Loucy (cell line): ENCODE measurements around the gene TPST2.

Experiments used
- H2AFZ ChIP-seq: fragments of 200-600 bp; sonication (generic); 2 replicates; pipeline ENCODE4 v1.6.0; 2016; ENCODE audit warnings: antibody characterized with exemption, mild to moderate bottlenecking, low read length, moderate library complexity
- H3F3A ChIP-seq: fragments of 200-600 bp; 2 replicates; pipeline ENCODE4 v1.6.0; 2016; ENCODE audit warnings: antibody characterized with exemption, low read depth, mild to moderate bottlenecking
- H3K27me3 ChIP-seq: fragments of 200-600 bp; sonication (generic); 2 replicates; pipeline ENCODE4 v1.6.1; 2014; ENCODE audit warnings: low read length, mild to moderate bottlenecking; ENCODE audit not compliant: insufficient read depth, poor library complexity, severe bottlenecking
- H3K36me3 ChIP-seq: fragments of 200-600 bp; sonication (generic); 2 replicates; pipeline ENCODE4 v1.6.1; 2016; ENCODE audit warnings: low read length; ENCODE audit not compliant: insufficient read depth
- H3K4me1 ChIP-seq: fragments of 200-600 bp; sonication (generic); 2 replicates; pipeline ENCODE4 v1.5.1; 2014; ENCODE audit warnings: low read length, mild to moderate bottlenecking; ENCODE audit not compliant: insufficient read depth, poor library complexity, severe bottlenecking
- H3K4me2 ChIP-seq: fragments of 200-600 bp; sonication (generic); 2 replicates; pipeline ENCODE4 v1.6.0; 2014; ENCODE audit warnings: antibody characterized with exemption, low read length, low read depth, mild to moderate bottlenecking; ENCODE audit not compliant: poor library complexity, severe bottlenecking
- H3K4me3 ChIP-seq: fragments of 200-600 bp; sonication (generic); 2 replicates; pipeline ENCODE4 v1.5.1; 2014; ENCODE audit warnings: low read length, mild to moderate bottlenecking, mixed read lengths; ENCODE audit not compliant: poor library complexity, severe bottlenecking
- H3K79me2 ChIP-seq: fragments of 200-600 bp; sonication (generic); 2 replicates; pipeline ENCODE4 v1.6.1; 2014; ENCODE audit warnings: low read length; ENCODE audit not compliant: insufficient read depth
- H3K9ac ChIP-seq: fragments of 200-600 bp; sonication (generic); 2 replicates; pipeline ENCODE4 v1.6.0; 2014; ENCODE audit warnings: mild to moderate bottlenecking, low read depth, low read length, moderate library complexity; ENCODE audit not compliant: poor library complexity, severe bottlenecking
- H3K9me2 ChIP-seq: fragments of 200-600 bp; sonication (generic); replicated peaks from 2 replicates; pipeline ENCODE4 v1.6.1; 2016; ENCODE audit warnings: low read depth, low read length, mixed read lengths
- H3K9me3 ChIP-seq: fragments of 200-600 bp; sonication (generic); 2 replicates; pipeline ENCODE4 v1.6.1; 2014; ENCODE audit warnings: mild to moderate bottlenecking, antibody characterized with exemption, low read length, low read depth; ENCODE audit not compliant: insufficient read depth
- H4K20me1 ChIP-seq: fragments of 200-600 bp; sonication (generic); 2 replicates; pipeline ENCODE4 v1.6.0; 2014; ENCODE audit warnings: antibody characterized with exemption, low read length, mild to moderate bottlenecking; ENCODE audit not compliant: insufficient read depth, poor library complexity, severe bottlenecking
- CTCF ChIP-seq: fragments of 200-600 bp; sonication (generic); conservative IDR thresholded peaks from 2 replicates; pipeline ENCODE4 v1.5.1; 2014; ENCODE audit warnings: mild to moderate bottlenecking, antibody characterized with exemption, low read length
- EZH2phosphoT487 ChIP-seq: fragments of 200-600 bp; IDR thresholded peaks from 2 replicates; pipeline ENCODE4 v1.6.1; 2018; ENCODE audit warnings: antibody characterized with exemption, mild to moderate bottlenecking, moderate library complexity, borderline replicate concordance

TPST2 gene

GRCh38 chr22:26487996-26488395 lies 101.9 kb downstream of the TPST2 start:
- H3K9me2 ChIP-seq, result no peaks in the 10 kb centered on the region
- no peak overlapping the region for H3K4me3 ChIP-seq
- H3K9me3 ChIP-seq, result no peaks in the 10 kb centered on the region
- no peak overlapping the region for H3K9ac ChIP-seq
- H3K4me1 ChIP-seq, result peaks cover 28% of the 10 kb centered on the region
- H3K79me2 ChIP-seq, result peaks cover 32% of the 10 kb centered on the region
- no peaks in the 10 kb centered on the region for H4K20me1 ChIP-seq
- H3F3A ChIP-seq, result no peaks in the 10 kb centered on the region
- H3K27me3 ChIP-seq, result no peaks in the 10 kb centered on the region
- peaks cover 49% of the 10 kb centered on the region; the same call in 1 of the 2 replicates for H3K36me3 ChIP-seq
- no peak overlapping the region for H3K4me2 ChIP-seq
- TF ChIP-seq EZH2phosphoT487 (no peak), CTCF (no peak)
- H2AFZ ChIP-seq, result no peak overlapping the region

GRCh38 chr22:26486394-26486793 lies 103.5 kb downstream of the TPST2 start:
- Histone ChIP-seq H3K79me2 (peaks cover 48% of the 10 kb centered on the region), H2AFZ (no peak overlapping the region), H3K4me3 (peak overlapping the region; percentile 97), H3K9me3 (no peaks in the 10 kb centered on the region), H3F3A (no peaks in the 10 kb centered on the region), H3K27me3 (no peaks in the 10 kb centered on the region), H3K9ac (no peak overlapping the region), H3K9me2 (no peaks in the 10 kb centered on the region), H3K4me2 (peak overlapping the region; percentile 80), H3K36me3 (peaks cover 34% of the 10 kb centered on the region; the same call in 1 of the 2 replicates), H4K20me1 (no peaks in the 10 kb centered on the region), H3K4me1 (peaks cover 44% of the 10 kb centered on the region)
- no peak for TF ChIP-seq EZH2phosphoT487
- TF ChIP-seq CTCF, result no peak

- peak overlapping the region; percentile 97 for H3K4me3 ChIP-seq
- peaks cover 49% of the 10 kb centered on the region for H3K4me1 ChIP-seq
- no peak overlapping the region for H2AFZ ChIP-seq
- peaks cover 53% of the 10 kb centered on the region for H3K79me2 ChIP-seq
- no peaks in the 10 kb centered on the region for H3F3A ChIP-seq
- no peaks in the 10 kb centered on the region for H3K9me3 ChIP-seq
- no peaks in the 10 kb centered on the region for H3K27me3 ChIP-seq
- no peak overlapping the region for H3K9ac ChIP-seq
- peak overlapping the region; percentile 80 for H3K4me2 ChIP-seq
- no peak for TF ChIP-seq EZH2phosphoT487
- no peak for TF ChIP-seq CTCF
- H3K36me3 ChIP-seq, result peaks cover 29% of the 10 kb centered on the region; the same call in 1 of the 2 replicates
- no peaks in the 10 kb centered on the region for H3K9me2 ChIP-seq
- H4K20me1 ChIP-seq, result no peaks in the 10 kb centered on the region
Observed at GRCh38 chr22:26485806-26486390, 104.0 kb downstream of the TPST2 start.
